Cardiac muscle cell (in vitro differentiated cells and primary cell): ENCODE measurements around the gene MLPH. TPM values are rescaled to one million over a fixed set of nuclear protein-coding genes. Genes with fewer than 3 reads are reported as not detected.

Experiments used
- DNase-seq, 2 donors: peaks; one replicate each; pipeline versions ENCODE4 v3.0.0 to v3.0.0-alpha.2; 2010 to 2017; ENCODE audit warnings: low read depth in 1 of 2, low spot score in 1 of 2
- H3K27ac ChIP-seq: fragments of 200-600 bp; sonication (generic); 2 replicates; pipeline ENCODE4 v1.5.1; 2016
- H3K27me3 ChIP-seq: fragments of 200-600 bp; sonication (generic); 2 replicates; pipeline ENCODE4 v1.6.0; 2016; ENCODE audit warnings: control low read depth
- H3K36me3 ChIP-seq: fragments of 200-600 bp; sonication (generic); 2 replicates; pipeline ENCODE4 v1.5.1; 2016; ENCODE audit warnings: control low read depth
- H3K4me1 ChIP-seq: fragments of 200-600 bp; sonication (generic); 2 replicates; pipeline ENCODE4 v1.8.1; 2017; ENCODE audit warnings: low read depth, mild to moderate bottlenecking, mixed run types
- H3K4me3 ChIP-seq: fragments of 200-600 bp; sonication (generic); 2 replicates; pipeline ENCODE4 v1.5.1; 2016; ENCODE audit warnings: mild to moderate bottlenecking
- H3K9me3 ChIP-seq: fragments of 200-600 bp; sonication (generic); 2 replicates; pipeline ENCODE4 v1.5.1; 2017; ENCODE audit warnings: low read depth, mild to moderate bottlenecking, control low read depth
- polyA plus RNA-seq: library from polyadenylated mRNA; unstranded; fragments of >200 nt; fragmentation: Nextera tagmentation; extraction: Ambion mirVana; gene quantifications from 2 replicates; pipeline ENCODE4 v1.2.1, GENCODE V29; 2016
- total RNA-seq: library from RNA; depleted of rRNA; stranded (reverse); fragments of >200 nt; gene quantifications from 2 replicates; pipeline ENCODE4 v1.2.3, GENCODE V29; 2016
- TF ChIP-seq, protein P1 (sequence below): IDR thresholded peaks from 2 replicates; pipeline ENCODE4 v1.5.1; 2012; ENCODE audit warnings: low read depth, mild to moderate bottlenecking, low read length

Gene MLPH
- total and polyA plus RNA-seq, 2 experiments from 2014 or later: 0.27 to 1.4 TPM

DNA sequence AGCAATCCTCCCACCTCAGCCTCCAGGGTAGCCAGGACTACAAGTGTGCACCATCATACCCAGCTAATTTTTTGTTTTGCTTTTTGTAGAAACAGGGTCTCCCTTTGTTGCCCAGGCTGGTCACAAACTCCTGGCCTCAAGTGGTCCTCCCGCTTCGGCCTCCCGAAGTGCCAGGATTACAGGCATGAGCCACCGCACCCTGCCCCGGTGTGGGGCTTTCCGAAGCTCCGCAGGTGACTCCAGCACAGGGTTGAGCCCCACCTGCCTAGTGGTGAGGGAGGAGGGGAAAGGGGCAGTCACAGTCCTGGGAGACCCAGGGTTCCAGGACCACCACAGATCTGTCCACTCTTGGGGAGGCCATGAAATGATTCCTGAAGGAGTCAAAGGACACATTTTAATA is 84.5 kb downstream of the MLPH start:
- no peak overlapping the region for H3K27ac ChIP-seq
- DNase-seq: no peak
- no peak overlapping the region for H3K4me3 ChIP-seq
- TF ChIP-seq, protein P1, sequence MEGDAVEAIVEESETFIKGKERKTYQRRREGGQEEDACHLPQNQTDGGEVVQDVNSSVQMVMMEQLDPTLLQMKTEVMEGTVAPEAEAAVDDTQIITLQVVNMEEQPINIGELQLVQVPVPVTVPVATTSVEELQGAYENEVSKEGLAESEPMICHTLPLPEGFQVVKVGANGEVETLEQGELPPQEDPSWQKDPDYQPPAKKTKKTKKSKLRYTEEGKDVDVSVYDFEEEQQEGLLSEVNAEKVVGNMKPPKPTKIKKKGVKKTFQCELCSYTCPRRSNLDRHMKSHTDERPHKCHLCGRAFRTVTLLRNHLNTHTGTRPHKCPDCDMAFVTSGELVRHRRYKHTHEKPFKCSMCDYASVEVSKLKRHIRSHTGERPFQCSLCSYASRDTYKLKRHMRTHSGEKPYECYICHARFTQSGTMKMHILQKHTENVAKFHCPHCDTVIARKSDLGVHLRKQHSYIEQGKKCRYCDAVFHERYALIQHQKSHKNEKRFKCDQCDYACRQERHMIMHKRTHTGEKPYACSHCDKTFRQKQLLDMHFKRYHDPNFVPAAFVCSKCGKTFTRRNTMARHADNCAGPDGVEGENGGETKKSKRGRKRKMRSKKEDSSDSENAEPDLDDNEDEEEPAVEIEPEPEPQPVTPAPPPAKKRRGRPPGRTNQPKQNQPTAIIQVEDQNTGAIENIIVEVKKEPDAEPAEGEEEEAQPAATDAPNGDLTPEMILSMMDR: no peak
- H3K9me3 ChIP-seq: no peaks in the 10 kb centered on the region
- H3K27me3 ChIP-seq: no peaks in the 10 kb centered on the region
- peaks cover 9% of the 10 kb centered on the region for H3K4me1 ChIP-seq
- H3K36me3 ChIP-seq: no peaks in the 10 kb centered on the region

DNA sequence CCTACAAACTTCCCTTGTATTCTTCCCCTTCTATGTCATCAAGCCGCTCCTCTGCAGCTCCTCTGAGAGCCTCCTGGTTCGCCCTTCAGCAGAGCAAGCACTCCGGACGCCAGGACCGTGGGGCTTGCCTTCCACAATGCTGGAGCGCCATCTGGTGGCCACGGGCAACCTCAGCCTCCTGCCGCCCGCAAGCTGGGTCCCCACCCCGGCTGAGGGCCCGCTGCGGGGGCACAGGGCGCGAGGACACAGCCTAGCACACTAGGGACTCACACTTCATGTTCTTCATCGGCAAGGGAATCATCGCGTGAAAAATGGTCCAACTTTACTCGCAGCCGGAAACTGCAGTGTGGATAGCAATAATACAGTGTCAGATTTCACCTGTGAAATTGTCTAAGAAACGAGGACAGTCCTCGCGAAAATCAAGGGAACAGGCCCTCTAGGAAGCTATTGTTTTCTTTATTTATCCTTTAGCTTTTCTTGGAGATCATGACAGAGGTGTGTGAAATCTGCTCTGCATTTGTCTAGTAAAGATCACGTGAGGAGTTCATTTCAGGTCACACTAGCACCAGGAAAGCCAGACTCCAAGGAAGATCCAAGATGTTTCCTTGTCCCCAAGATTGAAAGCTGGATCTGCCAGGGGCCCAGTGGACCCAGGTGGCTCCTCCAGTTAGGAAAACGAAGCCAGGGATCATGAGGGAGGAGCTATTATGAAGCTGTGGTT is 85.1 kb downstream of the MLPH start:
- TF ChIP-seq, protein P1: peak; percentile 97
- Histone ChIP-seq H3K9me3 (no peaks in the 10 kb centered on the region), H3K27me3 (no peaks in the 10 kb centered on the region), H3K27ac (no peak overlapping the region), H3K4me1 (peaks cover 9% of the 10 kb centered on the region), H3K4me3 (no peak overlapping the region), H3K36me3 (no peaks in the 10 kb centered on the region)
- DNase-seq: peak; percentile 94 to 95

DNA sequence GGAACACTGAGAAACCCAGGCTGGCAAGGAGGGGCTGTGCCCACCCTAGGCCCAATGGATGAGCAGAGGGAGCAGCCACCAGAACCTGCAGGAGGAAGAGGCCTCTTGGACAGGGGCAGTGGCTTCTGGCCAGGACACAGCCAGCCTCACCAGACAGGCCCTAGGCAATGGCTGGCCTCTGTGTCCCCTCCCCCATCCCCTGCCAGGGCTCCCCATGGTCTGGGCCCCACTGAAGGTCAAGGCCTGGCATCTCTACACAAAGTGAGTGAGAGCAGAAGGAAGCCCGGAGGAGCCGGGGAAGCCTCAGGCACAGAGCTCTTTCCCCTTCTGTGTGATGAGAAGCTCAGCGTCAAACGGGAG is 85.7 kb downstream of the MLPH start:
- no peak overlapping the region for H3K27ac ChIP-seq
- H3K27me3 ChIP-seq: no peaks in the 10 kb centered on the region
- DNase-seq: no peak
- no peaks in the 10 kb centered on the region for H3K9me3 ChIP-seq
- TF ChIP-seq, protein P1: no peak
- H3K4me1 ChIP-seq: peaks cover 9% of the 10 kb centered on the region
- H3K4me3 ChIP-seq: no peak overlapping the region
- H3K36me3 ChIP-seq: no peaks in the 10 kb centered on the region

DNA sequence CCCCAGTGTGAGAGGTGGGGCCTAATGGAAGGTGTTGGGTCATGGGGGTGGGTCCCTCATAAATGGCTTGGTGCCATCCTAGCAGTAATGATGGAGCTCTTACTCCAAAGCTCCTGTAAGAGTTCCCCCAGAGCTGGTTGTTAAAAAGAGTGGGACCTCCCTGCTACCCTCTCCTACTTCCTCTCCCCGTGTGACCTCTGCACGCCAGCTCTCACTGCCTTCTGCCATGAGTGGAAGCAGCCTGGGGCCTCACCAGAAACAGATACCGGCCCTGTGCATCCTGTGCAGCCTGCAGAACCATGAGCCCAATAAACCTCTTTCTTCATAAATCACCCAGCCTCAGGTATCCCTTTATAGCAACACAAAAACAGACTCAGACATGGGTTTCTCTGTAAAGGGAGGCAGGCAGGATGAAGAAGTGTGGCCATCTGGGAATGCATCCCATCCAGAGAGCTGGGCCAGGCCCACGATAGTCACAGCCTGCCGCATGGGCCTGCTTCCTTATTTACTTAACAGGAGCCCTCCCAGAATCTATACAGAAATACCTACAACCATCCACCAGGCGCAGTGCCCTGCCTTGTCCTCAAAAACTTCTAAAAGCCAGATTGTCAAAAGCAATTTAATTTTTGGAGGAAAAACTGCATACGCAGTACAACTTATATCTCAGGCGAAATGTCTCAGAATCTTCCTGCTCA is 86.8 kb downstream of the MLPH start:
- DNase-seq: no peak
- Histone ChIP-seq H3K27ac (no peak overlapping the region), H3K4me3 (no peak overlapping the region), H3K27me3 (no peaks in the 10 kb centered on the region), H3K36me3 (no peaks in the 10 kb centered on the region), H3K4me1 (peaks cover 9% of the 10 kb centered on the region), H3K9me3 (no peaks in the 10 kb centered on the region)
- TF ChIP-seq, protein P1: no peak

DNA sequence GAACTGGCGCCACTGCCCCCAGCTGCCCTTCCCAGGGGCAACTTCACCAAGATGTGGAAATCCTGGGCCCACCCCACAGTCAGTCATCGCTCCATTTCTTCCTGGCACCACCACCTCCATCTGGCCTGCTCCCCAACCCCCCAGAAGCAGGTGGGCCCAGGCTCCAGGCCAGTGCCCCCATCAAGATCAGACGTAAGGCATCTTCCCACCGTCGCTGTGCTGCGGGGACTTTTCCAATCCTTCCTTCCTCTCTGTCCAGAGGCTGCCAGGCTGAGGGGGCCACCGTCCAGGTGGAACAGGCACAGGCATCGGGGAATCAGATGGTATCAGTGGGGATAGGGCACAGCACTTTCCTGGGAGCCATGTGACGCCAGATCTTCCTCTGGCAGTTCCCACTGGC is 87.4 kb downstream of the MLPH start:
- DNase-seq: no peak
- no peaks in the 10 kb centered on the region for H3K36me3 ChIP-seq
- H3K27me3 ChIP-seq: no peaks in the 10 kb centered on the region

More for the DNA sequence above, 87.4 kb downstream of the MLPH start:
- Histone ChIP-seq H3K27ac (no peak overlapping the region), H3K4me1 (peaks cover 9% of the 10 kb centered on the region), H3K4me3 (no peak overlapping the region), H3K9me3 (no peaks in the 10 kb centered on the region)
- TF ChIP-seq, protein P1: no peak
